Lung microvascular endothelial cell (primary cell): ENCODE data around the gene AMFR. TPM values are rescaled to one million over a fixed set of nuclear protein-coding genes. Genes with fewer than 3 reads are reported as not detected.

Experiments used
- DNase-seq, 2 donors: peaks; one replicate each; pipeline versions ENCODE4 v3.0.0 to v3.0.0-alpha.2; 2010; ENCODE audit warnings: low read depth in 2 of 2
- total RNA-seq: library from RNA; depleted of rRNA; stranded (reverse); fragments of >200 nt; gene quantifications from 2 replicates; pipeline ENCODE4 v1.2.1, GENCODE V29; 2014

Gene AMFR
- total RNA-seq, 1 donor from 2014 or later, result 401 TPM

- no peak for DNase-seq
These were observed 76.9 kb downstream of the AMFR start for GRCh38 chr16:56348168-56349085.

- no peak for DNase-seq
These were observed 77.7 kb downstream of the AMFR start for GRCh38 chr16:56347670-56348069.

- no peak for DNase-seq
These were observed 78.2 kb downstream of the AMFR start for GRCh38 chr16:56347166-56347565.

- no peak for DNase-seq
These were observed 79.0 kb downstream of the AMFR start for GRCh38 chr16:56346131-56346890.

GRCh38 chr16:56345406-56346050, 79.8 kb downstream of the AMFR start:
- DNase-seq, result no peak

GRCh38 chr16:56344518-56345405, 80.6 kb downstream of the AMFR start:
- no peak for DNase-seq

GRCh38 chr16:56343661-56344517, 81.5 kb downstream of the AMFR start:
- no peak for DNase-seq

- no peak for DNase-seq
These were observed 83.5 kb downstream of the AMFR start for GRCh38 chr16:56341656-56342399.

GRCh38 chr16:56340864-56341365, 84.4 kb downstream of the AMFR start:
- DNase-seq, result no peak

- DNase-seq, result no peak
These were observed 84.9 kb downstream of the AMFR start for GRCh38 chr16:56340416-56340815.

- DNase-seq, result no peak
These were observed 85.7 kb downstream of the AMFR start for GRCh38 chr16:56339431-56340195.

GRCh38 chr16:56338566-56339318, 86.6 kb downstream of the AMFR start:
- DNase-seq, result no peak

GRCh38 chr16:56337858-56338325, 87.5 kb downstream of the AMFR start:
- DNase-seq, result no peak

GRCh38 chr16:56337131-56337857, 88.1 kb downstream of the AMFR start:
- no peak for DNase-seq

- no peak for DNase-seq
These were observed 88.6 kb downstream of the AMFR start for GRCh38 chr16:56336711-56337110.

- DNase-seq, result peak in 1 of 2 donors; percentile 40
These were observed 89.2 kb downstream of the AMFR start for GRCh38 chr16:56336071-56336688.
